ENCODE data around the gene STING1. TPM values are rescaled to one million over a fixed set of nuclear protein-coding genes. Genes with fewer than 3 reads are reported as not detected.

Gene STING1
- polyA plus RNA-seq, 1 of the 3 experiments (the other 2 are of a cell fraction) = 98.4 TPM

- no peaks in the 10 kb centered on the region for H3K27me3 ChIP-seq (ENCODE audit: insufficient read depth)
- H3K4me1 ChIP-seq (ENCODE audit: control insufficient read depth in 1 of 2, insufficient read depth in 2 of 2, low read depth in 1 of 2, low read length in 1 of 2) = no peaks in the 10 kb centered on the region
- no peaks in the 10 kb centered on the region for H3K36me3 ChIP-seq (replicated peaks in 1 of 2; ENCODE audit: control insufficient read depth in 1 of 2, insufficient read depth in 2 of 2, low read length in 1 of 2)
- TF ChIP-seq YY1 (IDR thresholded peaks at IDR 0.05; ENCODE audit: low read depth) (no peak), MAX (IDR thresholded peaks at IDR 0.05; ENCODE audit: low read depth) (no peak), TEAD4 (IDR thresholded peaks at IDR 0.05; ENCODE audit: borderline replicate concordance, insufficient read depth) (no peak), RXRA (IDR thresholded peaks at IDR 0.05; ENCODE audit: borderline replicate concordance, low read depth) (no peak), FOXM1 (IDR thresholded peaks at IDR 0.05; ENCODE audit: low read depth) (no peak), TAF1 (IDR thresholded peaks at IDR 0.05; ENCODE audit: borderline replicate concordance, low read depth, low read length) (no peak), EP300 (IDR thresholded peaks at IDR 0.05; ENCODE audit: borderline replicate concordance in 1 of 2, low read depth in 1 of 2, low read length in 1 of 2) (no peak)
- ChIA-PET POLR2A (no interaction called here), CTCF (interaction anchor here (0.7 to 1.0 kb wide), 2 partner anchors 103 to 241 kb away, joined by 3 to 4 read pairs; no protein-coding TSS in a partner anchor)
- no peaks in the 10 kb centered on the region for H4K20me1 ChIP-seq (ENCODE audit: insufficient read depth)
- WGBS (ENCODE audit: low lambda C conversion rate) = 52% methylated on average over 2 of the region's 2 CpGs
- H3K79me2 ChIP-seq (ENCODE audit: insufficient read depth) = no peaks in the 10 kb centered on the region
- no peaks in the 10 kb centered on the region for H3K9me2 ChIP-seq
- no peak overlapping the region for H3K27ac ChIP-seq (ENCODE audit: low read depth in 2 of 2, low read length in 1 of 2)
- no peak overlapping the region for H3K4me3 ChIP-seq (ENCODE audit: low read depth in 2 of 2, low read length in 1 of 2)
- no peaks in the 10 kb centered on the region for H3K9me3 ChIP-seq
- H3K4me2 ChIP-seq = no peak overlapping the region
- no peaks in the 10 kb centered on the region for H3F3A ChIP-seq (replicated peaks; ENCODE audit: insufficient read depth)
- DNase-seq = no peak
- no peak overlapping the region for H3K9ac ChIP-seq
- H2AFZ ChIP-seq (ENCODE audit: low read depth) = no peak overlapping the region
These were observed 42.5 kb upstream of the STING1 start for GRCh38 chr5:139524940-139525585.

- no peak overlapping the region for H3K27ac ChIP-seq (ENCODE audit: low read depth in 2 of 2, low read length in 1 of 2)
- CTCF ChIA-PET = interaction anchor here (0.7 to 1.0 kb wide), 2 partner anchors 102 to 242 kb away, joined by 3 to 4 read pairs; no protein-coding TSS in a partner anchor
- no peaks in the 10 kb centered on the region for H3K9me3 ChIP-seq
- H3K4me2 ChIP-seq = no peak overlapping the region
- no peaks in the 10 kb centered on the region for H3K79me2 ChIP-seq (ENCODE audit: insufficient read depth)
- H3K4me3 ChIP-seq (ENCODE audit: low read depth in 2 of 2, low read length in 1 of 2) = no peak overlapping the region
- H4K20me1 ChIP-seq (ENCODE audit: insufficient read depth) = no peaks in the 10 kb centered on the region
- H3K27me3 ChIP-seq (ENCODE audit: insufficient read depth) = no peaks in the 10 kb centered on the region
- no peak overlapping the region for H2AFZ ChIP-seq (ENCODE audit: low read depth)
- TF ChIP-seq SIN3A (IDR thresholded peaks at IDR 0.05; ENCODE audit: borderline replicate concordance, low read depth, low read length) (no peak), REST (IDR thresholded peaks at IDR 0.05; ENCODE audit: low read depth, low read length) (no peak), ZBTB33 (IDR thresholded peaks at IDR 0.05; ENCODE audit: borderline replicate concordance, low read depth) (no peak)
- no peaks in the 10 kb centered on the region for H3K36me3 ChIP-seq (replicated peaks in 1 of 2; ENCODE audit: control insufficient read depth in 1 of 2, insufficient read depth in 2 of 2, low read length in 1 of 2)
- H3K4me1 ChIP-seq (ENCODE audit: control insufficient read depth in 1 of 2, insufficient read depth in 2 of 2, low read depth in 1 of 2, low read length in 1 of 2) = no peaks in the 10 kb centered on the region
- no peaks in the 10 kb centered on the region for H3F3A ChIP-seq (replicated peaks; ENCODE audit: insufficient read depth)
- no peak overlapping the region for H3K9ac ChIP-seq
- WGBS (ENCODE audit: low lambda C conversion rate) = 63% methylated on average over 4 of the region's 4 CpGs
- POLR2A ChIA-PET = no interaction called here
- no peaks in the 10 kb centered on the region for H3K9me2 ChIP-seq
- DNase-seq = no peak
These were observed 41.9 kb upstream of the STING1 start for GRCh38 chr5:139524446-139524845.
